MM.1S (cell line): ENCODE data around the gene CELA2B.

Source experiments
- EZH2 ChIP-seq: fragments of 300-600 bp; sonication (generic); optimal IDR thresholded peaks from 2 replicates; pipeline ENCODE3; 2017; ENCODE audit warnings: low read depth, mild to moderate bottlenecking, antibody characterized with exemption, low read length, mixed read lengths
- EZH2phosphoT487 ChIP-seq: fragments of 300-600 bp; sonication (generic); IDR thresholded peaks from 2 replicates; pipeline ENCODE4 v1.6.1; 2018; ENCODE audit warnings: antibody characterized with exemption, low read length
- TF ChIP-seq, protein P1 (sequence below): fragments of 300-600 bp; sonication (generic); IDR thresholded peaks from 2 replicates; pipeline ENCODE4 v1.5.1; 2016; ENCODE audit warnings: antibody characterized with exemption, low read length, mixed read lengths

DNA sequence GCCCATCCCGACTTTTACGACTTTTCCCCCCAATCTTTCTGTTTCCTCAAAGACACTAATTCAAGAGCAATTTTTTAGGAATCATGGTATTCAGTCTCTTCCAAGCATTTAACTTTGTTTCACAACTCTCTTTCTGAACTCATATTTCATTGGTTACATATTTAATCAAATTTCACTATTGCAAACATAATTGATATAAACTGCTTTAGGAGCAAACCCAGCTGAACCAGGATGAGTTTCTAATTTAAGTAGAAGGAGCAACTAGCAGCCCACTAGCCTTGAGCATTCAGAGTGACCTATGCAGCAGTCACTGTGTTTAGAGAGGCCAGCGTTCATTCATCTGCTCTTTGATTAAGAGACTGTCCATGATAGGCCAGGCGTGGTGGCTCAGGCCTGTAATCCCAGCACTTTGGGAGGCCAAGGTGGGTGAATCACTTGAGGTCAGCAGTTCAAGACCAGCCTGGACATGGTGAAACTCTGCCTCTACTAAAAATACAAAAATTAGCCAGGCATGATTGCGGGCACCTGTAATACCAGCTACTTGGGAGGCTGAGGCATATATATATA, 1.8 kb downstream of the CELA2B start:
- TF ChIP-seq, protein P1, sequence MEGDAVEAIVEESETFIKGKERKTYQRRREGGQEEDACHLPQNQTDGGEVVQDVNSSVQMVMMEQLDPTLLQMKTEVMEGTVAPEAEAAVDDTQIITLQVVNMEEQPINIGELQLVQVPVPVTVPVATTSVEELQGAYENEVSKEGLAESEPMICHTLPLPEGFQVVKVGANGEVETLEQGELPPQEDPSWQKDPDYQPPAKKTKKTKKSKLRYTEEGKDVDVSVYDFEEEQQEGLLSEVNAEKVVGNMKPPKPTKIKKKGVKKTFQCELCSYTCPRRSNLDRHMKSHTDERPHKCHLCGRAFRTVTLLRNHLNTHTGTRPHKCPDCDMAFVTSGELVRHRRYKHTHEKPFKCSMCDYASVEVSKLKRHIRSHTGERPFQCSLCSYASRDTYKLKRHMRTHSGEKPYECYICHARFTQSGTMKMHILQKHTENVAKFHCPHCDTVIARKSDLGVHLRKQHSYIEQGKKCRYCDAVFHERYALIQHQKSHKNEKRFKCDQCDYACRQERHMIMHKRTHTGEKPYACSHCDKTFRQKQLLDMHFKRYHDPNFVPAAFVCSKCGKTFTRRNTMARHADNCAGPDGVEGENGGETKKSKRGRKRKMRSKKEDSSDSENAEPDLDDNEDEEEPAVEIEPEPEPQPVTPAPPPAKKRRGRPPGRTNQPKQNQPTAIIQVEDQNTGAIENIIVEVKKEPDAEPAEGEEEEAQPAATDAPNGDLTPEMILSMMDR: no peak
- TF ChIP-seq EZH2 (no peak), EZH2phosphoT487 (no peak)
